GM12892 (cell line): ENCODE results near the gene TTC21A.

Experiments used
- POLR2A ChIP-seq: IDR thresholded peaks from 2 replicates; pipeline ENCODE4 v1.6.1; 2011; ENCODE audit warnings: low read depth, low read length, control low read depth
- POLR2AphosphoS5 ChIP-seq: IDR thresholded peaks from 2 replicates; pipeline ENCODE4 v1.6.1; 2011; ENCODE audit warnings: low read depth, low read length, control low read depth
- TAF1 ChIP-seq: IDR thresholded peaks from 2 replicates; pipeline ENCODE4 v1.6.1; 2011; ENCODE audit warnings: low read depth, mild to moderate bottlenecking, control low read depth, low read length, borderline replicate concordance

DNA sequence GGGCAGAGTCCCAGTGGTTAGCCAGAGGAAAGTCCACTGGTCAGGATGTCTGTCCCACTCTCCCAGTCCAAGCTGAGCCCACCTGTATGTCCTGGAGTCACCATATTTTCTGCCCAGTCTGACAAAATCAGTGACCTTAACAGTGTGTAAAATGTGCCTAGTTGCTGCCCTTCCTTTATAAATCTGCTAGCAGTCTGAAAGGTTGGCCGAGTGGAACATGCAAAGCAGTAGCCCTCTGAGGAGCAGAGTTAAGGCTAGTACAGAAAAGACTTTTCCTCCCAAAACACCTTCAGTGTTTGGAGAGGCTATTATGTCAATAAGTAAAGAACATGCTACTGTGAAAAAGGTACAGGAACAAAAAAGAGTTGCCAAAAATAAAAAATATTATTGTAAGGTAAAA lies 15.3 kb downstream of the TTC21A start:
- TF ChIP-seq POLR2A (no peak), POLR2AphosphoS5 (no peak), TAF1 (no peak)
